ENCODE measurements around the gene CAMK2N1.
"Not testable (repeated sequence)": the region's sequence is repeated elsewhere in the genome, so short reads cannot be mapped to it uniquely, and the experiment has no call there.

The CAMK2N1 gene

GRCh38 chr1:20496725-20497383 lies 10.8 kb upstream of the CAMK2N1 start:
- DNase-seq (ENCODE audit: low read depth in 2 of 2): not testable (repeated sequence)

- no peak for DNase-seq (ENCODE audit: low read depth in 2 of 2)
These were observed 10.2 kb upstream of the CAMK2N1 start for GRCh38 chr1:20496241-20496661.

GRCh38 chr1:20495661-20496060 lies 9.7 kb upstream of the CAMK2N1 start:
- no peak for DNase-seq (ENCODE audit: low read depth in 2 of 2)

DNA sequence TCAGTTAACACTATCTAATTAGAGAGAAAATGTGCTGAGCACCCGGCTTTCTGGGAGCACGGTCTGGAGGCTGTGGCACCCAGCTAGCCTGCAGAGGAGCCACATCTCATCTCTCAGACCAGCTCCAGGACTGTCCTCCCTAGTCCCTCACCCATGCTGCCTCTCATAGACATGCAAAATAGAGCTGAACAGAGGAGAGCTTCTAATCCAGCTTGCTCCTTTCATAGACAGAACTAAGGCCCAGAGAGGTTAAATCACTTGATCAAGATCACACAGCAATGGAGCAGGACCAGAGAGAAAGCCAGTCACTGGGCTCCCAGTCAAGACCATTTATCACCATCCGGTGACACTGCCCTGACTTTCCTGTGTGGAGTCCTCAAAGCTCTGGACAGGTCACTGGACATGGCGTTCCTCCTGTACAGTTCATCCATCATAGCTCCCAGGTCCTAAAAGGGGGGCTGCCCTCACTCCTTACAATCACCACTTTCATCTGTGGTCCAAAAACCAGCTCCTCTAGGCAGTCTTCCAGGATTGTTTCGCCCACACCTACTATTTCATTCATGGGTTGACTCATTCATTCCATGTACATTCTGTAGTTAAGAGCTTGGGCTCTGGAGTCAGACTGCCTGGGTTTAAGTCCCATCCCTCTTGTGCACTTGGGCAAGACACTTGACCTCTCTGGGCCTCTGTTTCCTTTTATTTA lies 8.8 kb upstream of the CAMK2N1 start:
- DNase-seq (ENCODE audit: low read depth in 2 of 2): no peak

- DNase-seq (ENCODE audit: low read depth in 2 of 2): peak; percentile 45 to 64
These were observed 8.0 kb upstream of the CAMK2N1 start for GRCh38 chr1:20493839-20494608.

DNA sequence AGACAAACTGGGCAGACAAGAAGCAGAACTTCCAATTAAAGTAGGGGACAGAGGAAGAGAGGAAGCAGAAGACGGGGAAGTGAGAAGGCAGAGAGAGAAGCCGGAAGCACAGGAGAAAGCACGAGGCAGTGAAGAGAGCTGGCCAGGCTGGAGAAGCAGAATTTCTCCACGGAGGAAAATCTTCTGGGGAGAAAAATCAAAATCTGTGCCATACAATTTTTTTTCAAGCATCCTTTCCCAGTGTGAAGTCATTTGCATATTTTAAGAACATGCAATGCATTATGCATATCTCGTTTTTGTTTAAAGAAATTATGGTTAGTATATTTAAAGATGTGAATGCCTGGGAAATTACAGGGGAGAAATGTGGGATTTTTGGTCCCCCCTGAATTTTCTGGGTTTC lies 7.3 kb upstream of the CAMK2N1 start:
- no peak for DNase-seq (ENCODE audit: low read depth in 2 of 2)

GRCh38 chr1:20492751-20493150 lies 6.7 kb upstream of the CAMK2N1 start:
- no peak for DNase-seq (ENCODE audit: low read depth in 2 of 2)

DNA sequence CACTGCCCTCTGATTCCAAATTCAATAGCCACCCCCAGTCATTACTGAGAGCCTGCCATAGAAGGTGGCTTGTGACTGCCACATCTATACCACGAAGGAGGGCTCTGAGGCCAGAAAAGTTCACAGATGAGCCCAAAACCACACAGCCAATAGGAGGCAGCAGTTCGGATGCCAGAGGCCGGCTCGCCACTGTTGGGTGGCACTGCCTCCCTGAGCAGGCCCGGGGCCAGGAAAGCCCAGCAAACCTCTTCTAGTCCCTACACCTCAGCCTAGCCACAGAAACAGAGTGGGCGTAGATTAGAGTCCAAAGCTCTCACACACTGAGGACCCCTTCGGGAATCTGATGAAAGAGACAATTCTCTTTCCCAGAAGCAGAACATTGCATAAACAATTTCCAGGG lies 5.9 kb upstream of the CAMK2N1 start:
- DNase-seq (ENCODE audit: low read depth in 2 of 2): no peak

- no peak for DNase-seq (ENCODE audit: low read depth in 2 of 2)
These were observed 5.2 kb upstream of the CAMK2N1 start for GRCh38 chr1:20491178-20491577.

DNA sequence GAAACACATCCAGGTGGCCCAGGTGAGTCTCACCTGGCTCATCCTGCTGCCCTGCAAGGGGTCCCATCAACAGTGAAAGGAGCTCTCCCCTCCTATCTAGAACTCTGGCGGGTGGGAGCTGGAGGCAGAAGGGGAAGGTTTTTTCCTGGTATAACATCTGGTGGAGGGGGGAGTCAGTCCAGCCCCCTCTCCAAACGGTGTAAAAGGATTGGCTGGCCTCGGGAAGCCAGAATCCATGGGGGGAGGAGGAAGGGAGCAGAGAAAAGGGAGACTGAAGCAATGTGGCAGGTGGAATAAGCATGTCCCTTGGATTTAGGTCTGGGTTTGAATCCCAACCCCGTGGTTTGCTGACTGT lies 1.2 kb upstream of the CAMK2N1 start:
- no peak for DNase-seq (ENCODE audit: low read depth in 2 of 2)

DNA sequence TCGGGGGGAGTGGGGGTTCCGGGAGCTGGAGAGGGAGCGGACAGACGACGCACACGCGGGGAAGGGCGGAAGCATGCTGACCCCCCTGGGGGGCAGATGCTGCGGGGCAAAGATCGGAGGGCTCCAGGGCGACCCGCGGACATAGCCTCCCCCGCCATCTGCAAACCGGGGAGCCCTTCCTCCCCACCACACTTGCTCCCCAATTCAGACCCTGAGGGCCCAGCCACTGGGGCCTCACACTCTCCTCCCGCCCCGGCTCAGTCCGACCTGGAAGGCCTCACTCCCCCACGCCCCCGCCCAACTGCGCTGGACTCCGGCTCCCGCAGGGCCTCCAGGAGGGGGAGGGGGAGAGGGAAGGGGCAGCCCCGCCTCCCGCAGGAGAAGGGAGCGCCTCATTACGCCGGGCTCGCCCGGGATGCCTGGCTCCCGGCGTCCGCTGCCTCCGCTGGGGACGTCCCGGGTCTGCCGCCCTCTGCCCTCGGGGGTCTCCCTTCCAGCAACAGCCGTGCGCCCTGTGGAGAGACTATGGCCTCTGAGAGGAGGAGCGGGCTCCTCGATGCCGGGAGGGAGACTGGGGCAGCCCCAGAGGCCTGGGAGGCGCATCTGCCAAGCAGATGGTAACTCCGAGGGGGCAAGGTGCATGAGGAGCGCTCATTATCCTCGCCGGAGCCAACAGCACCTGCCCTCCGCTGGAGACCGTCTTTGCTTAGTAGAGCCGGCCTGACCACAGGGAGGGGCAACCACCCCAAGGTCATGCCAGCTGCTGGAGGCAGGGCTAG lies 636 bp upstream of the CAMK2N1 start:
- DNase-seq (ENCODE audit: low read depth in 2 of 2): no peak

- no peak for DNase-seq (ENCODE audit: low read depth in 2 of 2)
These were observed 1.2 kb downstream of the CAMK2N1 start for GRCh38 chr1:20484519-20485462.

DNA sequence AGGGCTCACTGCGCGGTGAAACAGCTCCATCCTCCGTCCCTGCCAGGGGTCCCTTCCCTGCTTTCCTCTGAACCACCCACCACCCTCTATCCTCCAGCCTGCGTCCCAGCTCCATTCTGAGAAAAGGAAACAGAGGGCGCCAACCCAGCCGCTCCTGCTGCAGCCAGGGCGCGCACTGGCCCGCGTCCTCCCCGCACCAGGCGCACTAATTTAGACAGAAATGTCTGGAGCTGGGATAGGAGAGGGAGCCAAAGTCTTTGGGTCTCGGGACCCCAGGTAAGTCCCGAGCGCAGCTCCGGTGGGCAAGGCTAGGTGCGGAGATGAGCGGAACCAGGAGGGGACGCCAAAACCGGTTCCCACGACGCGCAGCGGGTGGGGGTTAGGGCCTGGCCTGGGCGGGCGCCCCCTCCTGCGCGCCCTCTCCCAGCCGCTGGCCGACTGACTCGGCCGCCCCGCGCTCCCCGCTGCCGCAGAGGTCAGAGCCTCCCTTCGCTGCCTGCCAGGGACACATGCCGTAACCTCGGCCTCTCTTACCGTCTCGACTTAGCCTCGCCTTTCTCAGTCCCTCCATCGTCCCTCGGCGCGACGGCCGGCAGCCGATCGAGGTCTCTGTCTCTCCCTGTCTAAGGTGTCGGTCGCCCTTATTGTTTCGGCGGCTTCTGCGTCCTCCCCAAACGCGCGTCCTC lies 2.0 kb downstream of the CAMK2N1 start:
- DNase-seq (ENCODE audit: low read depth in 2 of 2): no peak

DNA sequence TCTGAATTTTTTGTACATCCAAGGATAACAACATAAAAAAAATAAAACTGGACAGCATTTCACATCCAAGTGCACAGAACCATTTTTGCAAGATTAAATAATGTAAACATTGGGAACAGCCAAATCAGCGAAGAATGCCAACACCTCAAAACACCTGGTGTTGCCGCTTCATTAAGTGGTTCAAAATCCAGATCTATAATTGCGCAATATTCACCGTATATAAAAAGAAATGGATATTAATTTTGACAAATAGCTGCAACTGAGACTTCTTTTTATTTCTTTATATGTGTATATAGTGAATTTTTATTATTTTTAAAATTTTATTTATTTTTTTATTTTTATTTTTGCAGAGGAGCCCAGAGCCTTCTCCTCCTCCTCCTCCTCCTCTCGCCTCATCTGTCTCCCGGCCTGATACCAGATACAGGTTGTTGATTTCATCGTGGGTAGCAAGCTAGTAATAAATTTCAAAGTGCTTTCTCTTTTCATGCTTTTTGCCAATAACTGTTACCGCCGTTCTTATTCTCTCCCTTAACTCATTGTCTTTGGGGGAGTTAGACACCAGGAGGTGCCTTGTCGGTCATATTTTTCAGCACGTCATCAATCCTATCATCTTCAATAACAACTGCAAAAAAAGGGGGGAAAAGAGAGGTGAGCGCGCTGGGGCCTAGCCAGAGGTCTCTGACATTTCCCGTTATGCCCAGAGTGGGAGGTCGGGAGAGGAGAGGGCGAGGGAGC lies 2.7 kb downstream of the CAMK2N1 start:
- DNase-seq (ENCODE audit: low read depth in 2 of 2): no peak

- no peak for DNase-seq (ENCODE audit: low read depth in 2 of 2)
These were observed 4.1 kb downstream of the CAMK2N1 start for GRCh38 chr1:20481643-20482498.

GRCh38 chr1:20480951-20481617 lies 4.9 kb downstream of the CAMK2N1 start:
- no peak for DNase-seq (ENCODE audit: low read depth in 2 of 2)

GRCh38 chr1:20480243-20480944 lies 5.6 kb downstream of the CAMK2N1 start:
- no peak for DNase-seq (ENCODE audit: low read depth in 2 of 2)

DNA sequence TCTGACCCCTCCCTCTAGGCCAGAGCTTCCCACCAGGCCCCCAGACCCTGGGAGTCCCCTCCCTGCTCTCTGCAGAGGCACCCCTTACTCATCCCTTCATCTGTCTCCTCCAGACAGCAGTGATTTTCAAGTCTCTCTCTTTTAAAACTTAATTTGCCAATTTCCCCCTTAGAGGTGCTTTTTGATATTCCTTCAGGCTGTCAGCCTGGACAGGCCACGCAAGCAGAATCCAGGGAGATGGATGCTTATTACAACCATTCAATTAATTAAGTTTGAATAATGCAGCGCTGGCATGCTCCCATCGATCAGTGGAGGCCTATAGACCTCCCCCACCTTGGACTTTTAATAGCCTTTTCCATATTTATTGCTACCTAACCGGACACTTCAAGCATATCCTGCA lies 6.2 kb downstream of the CAMK2N1 start:
- DNase-seq (ENCODE audit: low read depth in 2 of 2): no peak
